ENCODE measurements around the gene ZBTB7C. TPM values are rescaled to one million over a fixed set of nuclear protein-coding genes. Genes with fewer than 3 reads are reported as not detected.

Gene ZBTB7C
- total RNA-seq, 1 donor from 2014 or later, result 2.7 TPM

DNA sequence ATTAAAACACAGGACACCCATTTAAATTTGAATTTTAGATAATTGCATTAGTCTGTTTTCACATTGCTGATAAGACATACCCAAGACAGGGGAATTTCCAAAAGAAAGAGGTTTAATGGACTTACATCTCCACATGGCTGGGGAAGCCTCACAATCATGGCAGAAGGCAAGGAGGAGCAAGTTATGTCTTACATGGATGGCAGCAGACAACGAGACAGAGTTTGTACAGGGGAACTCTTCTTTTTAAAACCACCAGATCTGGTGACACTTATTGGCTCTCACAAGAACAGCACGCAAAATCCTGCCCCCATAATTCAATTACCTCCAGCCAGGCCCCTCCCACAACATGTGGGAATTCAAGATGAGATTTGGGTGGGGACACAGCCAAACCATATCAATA is 398.9 kb downstream of the ZBTB7C start:
- H3K4me1 ChIP-seq, result peaks cover 13% of the 10 kb centered on the region
- no peak overlapping the region for H3K4me3 ChIP-seq
- DNase-seq, result no peak
- no peaks in the 10 kb centered on the region for H3K27me3 ChIP-seq (ENCODE audit: low read depth)
- TF ChIP-seq, protein P1, sequence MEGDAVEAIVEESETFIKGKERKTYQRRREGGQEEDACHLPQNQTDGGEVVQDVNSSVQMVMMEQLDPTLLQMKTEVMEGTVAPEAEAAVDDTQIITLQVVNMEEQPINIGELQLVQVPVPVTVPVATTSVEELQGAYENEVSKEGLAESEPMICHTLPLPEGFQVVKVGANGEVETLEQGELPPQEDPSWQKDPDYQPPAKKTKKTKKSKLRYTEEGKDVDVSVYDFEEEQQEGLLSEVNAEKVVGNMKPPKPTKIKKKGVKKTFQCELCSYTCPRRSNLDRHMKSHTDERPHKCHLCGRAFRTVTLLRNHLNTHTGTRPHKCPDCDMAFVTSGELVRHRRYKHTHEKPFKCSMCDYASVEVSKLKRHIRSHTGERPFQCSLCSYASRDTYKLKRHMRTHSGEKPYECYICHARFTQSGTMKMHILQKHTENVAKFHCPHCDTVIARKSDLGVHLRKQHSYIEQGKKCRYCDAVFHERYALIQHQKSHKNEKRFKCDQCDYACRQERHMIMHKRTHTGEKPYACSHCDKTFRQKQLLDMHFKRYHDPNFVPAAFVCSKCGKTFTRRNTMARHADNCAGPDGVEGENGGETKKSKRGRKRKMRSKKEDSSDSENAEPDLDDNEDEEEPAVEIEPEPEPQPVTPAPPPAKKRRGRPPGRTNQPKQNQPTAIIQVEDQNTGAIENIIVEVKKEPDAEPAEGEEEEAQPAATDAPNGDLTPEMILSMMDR (IDR thresholded peaks at IDR 0.05; ENCODE audit: borderline replicate concordance), result no peak
- no peaks in the 10 kb centered on the region for H3K36me3 ChIP-seq
- peaks cover 9% of the 10 kb centered on the region for H3K9me3 ChIP-seq (replicated peaks)
- intact Hi-C loops (cut with micrococcal nuclease), result no loop called here
- H3K27ac ChIP-seq (replicated peaks), result no peak overlapping the region

- Histone ChIP-seq H3K9me3 (replicated peaks) (no peaks in the 10 kb centered on the region), H3K36me3 (no peaks in the 10 kb centered on the region), H3K27ac (replicated peaks) (no peak overlapping the region), H3K4me3 (no peak overlapping the region), H3K27me3 (ENCODE audit: low read depth) (no peaks in the 10 kb centered on the region), H3K4me1 (peaks cover 17% of the 10 kb centered on the region)
- intact Hi-C loops (cut with micrococcal nuclease), result no loop called here
- DNase-seq, result no peak
- TF ChIP-seq, protein P1 (IDR thresholded peaks at IDR 0.05; ENCODE audit: borderline replicate concordance), result no peak
Observed at GRCh38 chr18:48009116-48009745, 400.0 kb downstream of the ZBTB7C start.

GRCh38 chr18:48007955-48008701 is 401.1 kb downstream of the ZBTB7C start:
- Histone ChIP-seq H3K4me3 (peak overlapping the region; percentile 75), H3K27me3 (ENCODE audit: low read depth) (no peaks in the 10 kb centered on the region), H3K36me3 (no peaks in the 10 kb centered on the region), H3K27ac (replicated peaks) (peak overlapping the region; percentile 60), H3K9me3 (replicated peaks) (no peaks in the 10 kb centered on the region), H3K4me1 (peaks cover 28% of the 10 kb centered on the region)
- intact Hi-C loops (cut with micrococcal nuclease), result no loop called here
- DNase-seq, result peak; percentile 69
- TF ChIP-seq, protein P1 (IDR thresholded peaks at IDR 0.05; ENCODE audit: borderline replicate concordance), result peak; percentile 91

- H3K36me3 ChIP-seq, result no peaks in the 10 kb centered on the region
- no peak overlapping the region for H3K27ac ChIP-seq (replicated peaks)
- intact Hi-C loops (cut with micrococcal nuclease), result no loop called here
- DNase-seq, result no peak
- no peaks in the 10 kb centered on the region for H3K9me3 ChIP-seq (replicated peaks)
- TF ChIP-seq, protein P1 (IDR thresholded peaks at IDR 0.05; ENCODE audit: borderline replicate concordance), result no peak
- H3K4me1 ChIP-seq, result peaks cover 35% of the 10 kb centered on the region
- H3K4me3 ChIP-seq, result peak overlapping the region; percentile 75
- H3K27me3 ChIP-seq (ENCODE audit: low read depth), result no peaks in the 10 kb centered on the region
Observed at GRCh38 chr18:48007381-48007780, 401.8 kb downstream of the ZBTB7C start.

GRCh38 chr18:48006415-48007175 is 402.6 kb downstream of the ZBTB7C start:
- Histone ChIP-seq H3K36me3 (no peaks in the 10 kb centered on the region), H3K9me3 (replicated peaks) (no peaks in the 10 kb centered on the region), H3K27me3 (ENCODE audit: low read depth) (no peaks in the 10 kb centered on the region), H3K27ac (replicated peaks) (no peak overlapping the region), H3K4me1 (peaks cover 37% of the 10 kb centered on the region), H3K4me3 (no peak overlapping the region)
- intact Hi-C loops (cut with micrococcal nuclease), result no loop called here
- TF ChIP-seq, protein P1 (IDR thresholded peaks at IDR 0.05; ENCODE audit: borderline replicate concordance), result no peak
- DNase-seq, result no peak

Data from left ventricle myocardium inferior (tissue), 1 donor.